HG03457 (cell line): ENCODE measurements around the gene FAM181B.
A peak's percentile ranks its signal among the peaks of the same experiment; 100 is the strongest.

ENCODE experiments used
- ATAC-seq: cut with Tn5 transposase; IDR thresholded peaks from one replicate; pipeline ENCODE4 v1.9.1; 2021; ENCODE audit warnings: moderate number of reproducible peaks; ENCODE audit not compliant: unreplicated experiment

Gene FAM181B, protein sequence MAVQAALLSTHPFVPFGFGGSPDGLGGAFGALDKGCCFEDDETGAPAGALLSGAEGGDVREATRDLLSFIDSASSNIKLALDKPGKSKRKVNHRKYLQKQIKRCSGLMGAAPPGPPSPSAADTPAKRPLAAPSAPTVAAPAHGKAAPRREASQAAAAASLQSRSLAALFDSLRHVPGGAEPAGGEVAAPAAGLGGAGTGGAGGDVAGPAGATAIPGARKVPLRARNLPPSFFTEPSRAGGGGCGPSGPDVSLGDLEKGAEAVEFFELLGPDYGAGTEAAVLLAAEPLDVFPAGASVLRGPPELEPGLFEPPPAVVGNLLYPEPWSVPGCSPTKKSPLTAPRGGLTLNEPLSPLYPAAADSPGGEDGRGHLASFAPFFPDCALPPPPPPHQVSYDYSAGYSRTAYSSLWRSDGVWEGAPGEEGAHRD

GRCh38 chr11:82733444-82734119 is at the start of gene FAM181B:
Gene FAM181B (minus strand): TSS chr11:82733864. CDS start chr11:82733729, 135 bp downstream.
- no peak for ATAC-seq

- ATAC-seq, result no peak
These were observed 49.2 kb upstream of the FAM181B start for GRCh38 chr11:82782825-82783374.

DNA sequence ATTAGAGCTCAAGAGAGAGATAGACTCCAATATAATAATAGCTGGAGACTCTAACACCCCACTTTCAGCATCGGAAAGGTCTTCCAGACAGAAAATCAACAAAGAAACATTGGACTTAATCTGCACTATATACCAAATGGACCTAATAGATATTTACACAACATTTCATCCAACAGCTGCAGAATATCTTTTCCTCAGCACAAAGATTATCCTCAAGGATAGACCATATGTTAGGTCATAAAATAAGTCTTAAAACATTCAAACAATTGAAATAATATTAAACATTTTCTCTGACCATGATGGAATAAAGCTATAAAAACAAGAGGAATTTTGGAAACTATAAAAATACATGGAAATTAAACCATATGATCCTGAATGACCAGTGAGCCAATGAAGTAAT is 45.1 kb upstream of the FAM181B start:
- no peak for ATAC-seq

- no peak for ATAC-seq
These were observed 42.7 kb upstream of the FAM181B start for GRCh38 chr11:82776377-82776776.

- ATAC-seq, result peak; percentile 95
These were observed 42.2 kb upstream of the FAM181B start for GRCh38 chr11:82775736-82776346.

DNA sequence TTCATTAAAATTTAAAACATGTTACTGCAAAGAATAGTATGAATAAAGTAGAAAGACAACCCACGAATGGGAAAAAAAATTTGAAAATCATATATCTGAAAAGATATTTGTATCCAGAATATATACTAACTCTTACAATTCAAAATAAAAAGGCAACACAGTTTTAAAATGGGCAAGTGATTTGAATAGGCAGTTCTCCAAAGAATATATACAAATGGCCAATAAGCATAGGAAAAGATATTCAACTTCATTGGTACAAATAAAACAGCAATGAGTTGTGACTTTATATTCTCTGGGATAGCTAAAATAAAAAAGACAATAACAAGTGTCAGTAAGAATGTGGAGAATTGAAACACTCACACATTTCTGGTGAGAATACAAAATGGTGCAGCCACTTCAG is 41.6 kb upstream of the FAM181B start:
- no peak for ATAC-seq

DNA sequence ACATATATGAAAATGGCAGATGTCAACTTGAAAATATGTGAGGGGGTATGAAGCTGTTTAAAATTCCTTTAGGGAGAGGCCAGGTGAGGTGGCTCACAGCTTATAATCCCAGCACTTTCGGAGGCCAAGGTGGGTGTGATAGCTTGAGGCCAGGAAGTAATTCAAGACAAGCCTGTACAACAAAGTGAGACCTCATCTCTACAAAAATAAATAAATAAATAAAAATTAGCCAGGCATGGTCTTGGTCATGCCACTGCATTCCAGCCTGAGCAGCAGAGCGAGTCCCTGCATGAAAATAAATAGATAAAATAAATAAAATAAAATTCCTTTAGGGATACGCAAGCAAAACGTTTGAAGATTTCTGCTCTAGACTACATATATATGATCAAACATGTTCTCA is 38.1 kb upstream of the FAM181B start:
- ATAC-seq, result no peak

- no peak for ATAC-seq
These were observed 33.5 kb upstream of the FAM181B start for GRCh38 chr11:82767123-82767522.

GRCh38 chr11:82765466-82766034 is 31.9 kb upstream of the FAM181B start:
- ATAC-seq, result no peak

- ATAC-seq, result no peak
These were observed 29.5 kb upstream of the FAM181B start for GRCh38 chr11:82763167-82763566.

DNA sequence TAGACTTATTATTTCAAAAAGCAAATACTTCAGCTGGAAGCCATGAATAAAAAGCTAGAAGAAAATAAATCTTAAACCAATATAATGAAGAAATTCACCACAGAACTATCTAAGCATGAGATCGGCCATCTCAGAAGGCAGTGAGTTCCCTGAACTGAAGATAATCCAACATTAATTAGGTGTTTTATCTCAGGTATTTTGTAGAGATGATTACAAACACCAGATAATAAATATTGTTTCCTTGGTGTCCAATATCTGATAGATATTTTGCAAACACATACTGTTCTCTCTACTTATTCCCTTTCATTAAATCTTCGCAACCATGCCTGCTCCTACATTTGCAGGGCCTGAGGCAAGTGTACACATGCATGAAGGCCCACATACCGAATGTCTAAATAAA is 26.0 kb upstream of the FAM181B start:
- no peak for ATAC-seq

DNA sequence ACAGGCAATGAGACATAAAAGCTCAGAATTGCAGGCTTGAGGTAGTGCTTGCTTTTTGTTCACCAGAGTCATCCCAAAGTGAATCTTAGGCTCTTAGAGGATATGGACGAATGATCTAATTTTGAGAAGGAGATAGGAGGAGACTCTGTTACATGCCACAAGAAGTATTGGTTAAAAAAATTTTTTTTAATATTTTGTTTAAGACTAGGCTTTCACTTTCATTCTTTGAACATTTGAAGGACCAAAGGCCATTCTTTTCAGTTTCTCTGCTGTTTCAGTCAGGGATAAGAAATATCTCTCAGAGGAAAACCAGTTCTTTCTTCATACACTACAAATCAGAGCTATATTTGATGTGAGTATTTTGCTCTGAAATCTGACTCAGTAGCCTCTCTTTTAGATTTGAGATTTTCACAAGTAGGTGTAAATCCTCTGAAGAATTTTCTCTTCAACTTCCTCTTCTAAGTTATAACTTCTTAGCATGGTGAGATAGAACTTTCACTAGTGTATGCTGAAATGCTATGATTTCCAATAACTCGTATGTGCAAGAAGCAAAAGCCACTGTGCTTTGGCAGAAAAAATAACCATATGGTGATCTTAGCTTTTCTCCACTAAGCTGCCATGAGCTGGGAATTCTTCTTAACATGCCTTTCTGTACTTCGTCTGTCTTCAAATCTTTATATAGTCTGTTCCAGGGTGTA is 24.1 kb upstream of the FAM181B start:
- ATAC-seq, result no peak

DNA sequence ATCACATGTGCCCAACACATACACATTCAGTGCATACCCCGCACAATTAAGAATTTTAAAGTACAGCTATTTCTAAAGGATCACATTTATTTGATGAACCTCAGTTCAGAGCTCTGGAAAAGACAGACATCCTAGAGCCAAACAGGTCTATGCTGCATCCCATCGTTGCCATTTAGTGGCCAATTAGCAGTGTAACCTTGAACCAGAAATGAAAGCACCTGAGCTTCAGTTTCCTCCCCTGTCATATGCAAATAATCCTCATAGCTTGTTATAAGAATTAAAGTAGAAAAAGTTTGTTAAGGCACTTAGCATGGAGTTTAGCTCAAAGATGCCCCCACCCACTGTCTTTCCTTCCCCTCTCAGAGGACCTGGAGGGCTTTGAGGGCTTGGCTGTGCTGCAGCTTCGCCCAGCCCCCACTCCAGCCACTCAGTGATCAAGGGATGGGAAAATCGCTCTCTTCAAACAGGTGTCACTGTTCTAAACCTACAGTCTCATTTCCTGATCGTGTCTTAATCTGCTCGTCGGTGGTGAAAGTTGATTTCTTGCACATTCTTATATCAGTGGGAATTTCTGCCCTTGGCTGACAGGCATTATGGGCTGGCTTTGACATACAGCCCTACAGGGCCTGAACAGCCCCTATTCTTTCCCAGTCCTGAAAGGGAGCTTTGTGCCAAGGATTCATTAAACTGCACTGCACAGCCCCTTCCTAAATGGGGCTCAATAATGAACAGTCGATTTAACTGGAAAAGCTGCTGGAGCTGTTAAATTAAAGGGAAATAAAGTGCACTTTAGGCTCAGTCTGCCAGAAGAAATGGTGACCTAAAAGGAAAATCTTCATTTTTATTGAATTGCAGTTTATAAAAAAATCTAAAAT is 23.3 kb upstream of the FAM181B start:
- no peak for ATAC-seq

DNA sequence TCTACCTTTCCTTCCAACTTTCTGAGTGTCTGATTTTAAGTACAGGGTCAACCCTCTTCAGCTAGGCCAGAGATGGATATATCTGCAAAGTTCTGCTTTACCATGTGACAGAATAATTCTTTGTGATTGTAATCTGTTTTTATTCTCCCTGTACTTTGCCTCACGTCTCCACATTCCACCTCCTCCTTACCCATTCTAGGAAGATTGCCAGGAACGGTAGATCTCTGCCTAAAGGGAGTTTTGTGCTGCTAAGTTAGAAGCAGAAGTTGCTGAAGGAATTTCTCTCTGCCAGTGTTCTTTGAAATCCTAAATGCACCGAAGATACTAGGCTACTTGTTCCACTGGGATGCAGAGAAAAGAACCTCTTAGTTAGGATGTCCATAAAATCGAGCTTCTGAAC is 20.7 kb upstream of the FAM181B start:
- no peak for ATAC-seq

DNA sequence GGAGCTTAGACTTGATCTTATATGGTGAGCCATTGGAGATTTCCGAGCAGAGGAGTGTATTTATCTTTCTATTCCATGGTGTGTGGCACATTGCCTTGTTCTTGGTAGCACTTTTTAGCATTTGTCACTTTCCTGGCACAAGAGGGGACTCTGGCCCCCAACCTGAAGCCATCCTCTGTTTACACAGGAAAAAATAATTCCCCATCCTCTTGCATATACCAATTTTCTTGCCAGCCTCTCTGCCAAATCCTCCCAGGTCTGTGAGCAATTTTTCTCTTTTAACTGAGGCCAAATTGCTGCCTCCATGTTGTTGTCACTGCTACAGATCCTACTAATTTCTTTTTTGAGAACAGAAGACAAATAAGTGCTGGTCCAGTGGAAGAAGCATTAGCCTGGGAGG is 20.3 kb upstream of the FAM181B start:
- no peak for ATAC-seq

DNA sequence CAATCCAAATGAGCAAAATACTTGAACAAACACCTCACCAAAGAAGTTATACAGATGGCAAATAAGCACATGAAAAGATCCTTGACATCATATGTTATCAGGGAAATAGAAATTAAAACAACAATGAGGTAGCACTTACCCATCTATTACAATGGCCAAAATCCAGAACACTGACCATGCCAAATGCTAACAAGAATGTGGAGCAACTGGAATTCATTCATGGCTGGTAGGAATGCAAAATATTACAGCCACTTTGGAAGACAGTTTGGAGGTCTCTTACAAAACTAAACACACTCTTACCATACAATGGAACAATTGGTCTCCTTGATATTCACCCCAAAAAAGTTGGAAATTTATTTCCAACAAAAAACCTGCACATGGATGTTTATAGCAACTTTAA is 19.1 kb upstream of the FAM181B start:
- no peak for ATAC-seq

- ATAC-seq, result no peak
These were observed 17.0 kb upstream of the FAM181B start for GRCh38 chr11:82750643-82751139.

DNA sequence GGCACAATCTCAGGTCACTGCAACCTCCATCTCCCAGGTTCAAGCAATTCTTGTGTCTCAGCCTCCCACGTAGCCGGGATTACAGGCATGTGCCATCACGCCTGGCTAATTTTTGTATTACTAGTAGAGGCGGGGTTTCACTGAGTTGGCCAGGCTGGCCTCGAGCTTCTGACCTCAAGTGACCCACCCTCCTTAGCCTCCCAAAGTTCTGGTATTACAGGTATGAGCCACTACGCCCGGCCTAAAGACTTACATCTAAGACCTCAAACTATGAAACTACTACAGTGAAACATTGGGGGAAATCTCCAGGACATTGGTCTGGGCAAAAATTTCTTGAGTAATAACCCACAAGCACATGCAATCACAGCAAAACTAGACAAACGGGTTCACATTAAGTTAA is 13.8 kb upstream of the FAM181B start:
- no peak for ATAC-seq

GRCh38 chr11:82738091-82738490 is 4.4 kb upstream of the FAM181B start:
- no peak for ATAC-seq

DNA sequence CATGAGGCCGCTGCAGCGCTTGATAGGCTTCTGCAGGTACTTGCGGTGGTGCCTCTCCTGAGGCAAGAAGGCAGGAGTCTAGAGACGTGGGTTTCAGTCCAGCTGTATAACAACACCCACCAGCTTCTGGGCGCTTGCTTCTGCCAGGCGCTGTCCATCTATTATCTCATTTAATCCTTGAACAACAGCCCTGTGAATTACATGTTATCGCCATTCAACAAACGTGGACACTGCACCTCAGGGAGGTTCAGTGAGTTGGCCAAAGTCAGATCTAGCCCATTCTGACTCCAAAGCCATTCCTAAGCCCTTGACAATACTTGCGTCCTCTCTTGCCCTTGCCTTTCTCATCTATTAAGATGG is 436 bp upstream of the FAM181B start:
- ATAC-seq, result no peak
